Right lobe of liver (tissue), 6 donors: ENCODE measurements around the gene TMEM11. TPM values are rescaled to one million over a fixed set of nuclear protein-coding genes. Genes with fewer than 3 reads are reported as not detected.
"Not testable (repeated sequence)": the region's sequence is repeated elsewhere in the genome, so short reads cannot be mapped to it uniquely, and the experiment has no call there.

Experiments
- ATAC-seq, 4 donors: fragments of 200-7000 bp; cut with Tn5 transposase; one replicate each; pipeline ENCODE4 v1.9.1; 2020; ENCODE audit warnings: mild to moderate bottlenecking in 4 of 4, moderate library complexity in 4 of 4
- DNase-seq, 3 donors: peaks; one replicate each; pipeline ENCODE4 v3.0.0-alpha.2; 2020
- H3K27ac ChIP-seq, 3 donors: fragments of 200-600 bp; one replicate each; pipeline ENCODE4 v1.8.0; 2022
- H3K27me3 ChIP-seq, 2 donors: fragments of 200-600 bp; one replicate each; pipeline ENCODE4 v1.8.0; 2022
- H3K36me3 ChIP-seq, 4 donors: fragments of 200-600 bp; sonication (generic) in 1 of 4; one replicate each; pipeline versions ENCODE4 v1.5.1 to v1.8.0; 2017 to 2022; ENCODE audit warnings: control low read depth in 1 of 4
- H3K4me1 ChIP-seq, 4 donors: fragments of 200-600 bp; sonication (generic) in 1 of 4; one replicate each; pipeline versions ENCODE4 v1.5.1 to v1.8.0; 2017 to 2022; ENCODE audit warnings: control low read depth in 1 of 4
- H3K4me3 ChIP-seq, 3 donors: fragments of 200-600 bp; one replicate each; pipeline ENCODE4 v1.8.0; 2022
- H3K9me3 ChIP-seq, 4 donors: fragments of 200-600 bp; sonication (generic) in 1 of 4; one replicate each; pipeline versions ENCODE4 v1.5.1 to v1.8.0; 2017 to 2022; ENCODE audit warnings: control low read depth in 1 of 4
- POLR2A ChIP-seq: fragments of 450-650 bp; IDR thresholded peaks from one replicate; pipeline ENCODE4 v1.6.1; 2017; ENCODE audit warnings: antibody characterized with exemption, mild to moderate bottlenecking
- WGBS: methylation state at CpG from one replicate; pipeline ENCODE4 v1.1.6; 2018; ENCODE audit warnings: low coverage, low lambda C conversion rate; ENCODE audit not compliant: insufficient coverage; ENCODE audit errors: missing lambda C conversion rate; 5-methylcytosine and 5-hydroxymethylcytosine counted together
- intact Hi-C, 2 donors: fragments of 100-400 bp; cut with DNase I; formaldehyde crosslinking; loops; one replicate each; pipeline versions ENCODE4 v1.11.2 to v1.14.1; 2022
- total RNA-seq, 6 experiments: library from RNA; depleted of rRNA in 2 of 6; stranded (reverse); fragments of >200 nt in 2 of 6; fragmentation: NEBNext Ultra II Directional in 3 of 6; extraction: Animal tissue kit (Norgen Biotek cat#: 25700) in 3 of 6; gene quantifications; one replicate each; pipeline versions ENCODE4 v1.1.0 to v1.2.4, GENCODE V29; 2016 to 2023
- TF ChIP-seq, protein P1 (sequence below), 4 donors: fragments of 200-600 bp in 3 of 4; fragments of 450-650 bp in 1 of 4; IDR thresholded peaks; one replicate each; pipeline versions ENCODE4 v1.5.1 to v1.8.0; 2016 to 2022; ENCODE audit warnings: antibody characterized with exemption in 4 of 4, mild to moderate bottlenecking in 2 of 4
- donor health status: DM: no; HTN: yes; CAD: no.
- donor health status: DM: no; HTN: no; CAD: no.
- donor health status: DM: no; HTN: no; CAD: no.
- donor health status: DM: no; HTN: yes; CAD: no.
- donor health status: DM: no; HTN: yes; CAD: no.

The TMEM11 gene
- total RNA-seq, 6 experiments from 2014 or later, result 10.8 to 20.6 (median 11.7) TPM

DNA sequence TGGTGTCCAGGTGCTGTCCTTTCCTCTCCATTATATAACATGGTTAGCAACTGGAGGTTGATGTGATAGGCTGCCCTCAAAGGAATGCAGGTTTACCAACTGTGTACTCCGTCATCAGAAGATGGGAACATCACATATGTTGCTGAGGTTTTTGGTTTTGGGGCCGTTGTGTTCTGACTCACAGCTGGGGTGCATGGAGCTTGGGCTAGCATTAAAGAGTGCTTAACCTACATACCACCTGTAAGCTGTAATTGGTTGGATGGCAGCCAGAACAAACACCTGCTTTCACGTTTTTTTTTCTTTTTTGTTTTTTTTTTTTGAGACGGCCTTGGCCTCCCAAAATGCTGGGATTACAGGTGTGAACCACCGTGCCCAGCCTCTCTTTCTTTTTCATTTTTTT is 20.9 kb downstream of the TMEM11 start:
- H3K4me1 ChIP-seq, result no peaks in the 10 kb centered on the region
- H3K27ac ChIP-seq, result no peak overlapping the region
- 69% methylated on average over 3 of the region's 5 CpGs for WGBS
- DNase-seq, result no peak
- no peaks in the 10 kb centered on the region for H3K27me3 ChIP-seq
- H3K36me3 ChIP-seq, result peaks cover 0 to 12% (median 6%) of the 10 kb centered on the region in 4 donors
- H3K9me3 ChIP-seq, result no peaks in the 10 kb centered on the region
- TF ChIP-seq, protein P1, sequence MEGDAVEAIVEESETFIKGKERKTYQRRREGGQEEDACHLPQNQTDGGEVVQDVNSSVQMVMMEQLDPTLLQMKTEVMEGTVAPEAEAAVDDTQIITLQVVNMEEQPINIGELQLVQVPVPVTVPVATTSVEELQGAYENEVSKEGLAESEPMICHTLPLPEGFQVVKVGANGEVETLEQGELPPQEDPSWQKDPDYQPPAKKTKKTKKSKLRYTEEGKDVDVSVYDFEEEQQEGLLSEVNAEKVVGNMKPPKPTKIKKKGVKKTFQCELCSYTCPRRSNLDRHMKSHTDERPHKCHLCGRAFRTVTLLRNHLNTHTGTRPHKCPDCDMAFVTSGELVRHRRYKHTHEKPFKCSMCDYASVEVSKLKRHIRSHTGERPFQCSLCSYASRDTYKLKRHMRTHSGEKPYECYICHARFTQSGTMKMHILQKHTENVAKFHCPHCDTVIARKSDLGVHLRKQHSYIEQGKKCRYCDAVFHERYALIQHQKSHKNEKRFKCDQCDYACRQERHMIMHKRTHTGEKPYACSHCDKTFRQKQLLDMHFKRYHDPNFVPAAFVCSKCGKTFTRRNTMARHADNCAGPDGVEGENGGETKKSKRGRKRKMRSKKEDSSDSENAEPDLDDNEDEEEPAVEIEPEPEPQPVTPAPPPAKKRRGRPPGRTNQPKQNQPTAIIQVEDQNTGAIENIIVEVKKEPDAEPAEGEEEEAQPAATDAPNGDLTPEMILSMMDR (IDR thresholded peaks at IDR 0.05), result no peak
- no peak for TF ChIP-seq POLR2A
- ATAC-seq, result no peak
- no peak overlapping the region for H3K4me3 ChIP-seq
- intact Hi-C loops, result no loop called here

DNA sequence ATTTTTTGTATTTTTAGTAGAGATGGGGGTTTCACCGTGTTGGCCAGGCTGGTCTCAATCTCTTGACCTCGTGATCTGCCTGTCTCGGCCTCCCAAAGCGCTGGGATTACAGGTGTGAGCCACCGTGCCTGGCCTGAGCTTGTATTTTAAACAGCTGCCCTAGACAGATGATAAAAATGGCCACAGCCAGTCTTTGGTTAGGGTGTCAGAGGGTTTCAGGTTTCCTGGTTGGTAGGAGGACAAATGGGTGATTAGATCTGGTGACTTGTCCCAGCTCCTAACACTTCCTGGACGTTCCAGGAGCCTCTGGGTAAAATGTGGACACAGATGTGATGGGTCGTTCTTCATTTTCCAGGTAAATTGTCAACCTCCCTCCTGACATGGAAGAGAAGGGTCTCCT is 21.5 kb downstream of the TMEM11 start:
- H3K36me3 ChIP-seq, H3K27me3 ChIP-seq, DNase-seq, H3K4me3 ChIP-seq, H3K9me3 ChIP-seq, intact Hi-C loops, H3K27ac ChIP-seq, H3K4me1 ChIP-seq, ATAC-seq: not testable (repeated sequence)
- 98% methylated on average over 5 of the region's 7 CpGs for WGBS

DNA sequence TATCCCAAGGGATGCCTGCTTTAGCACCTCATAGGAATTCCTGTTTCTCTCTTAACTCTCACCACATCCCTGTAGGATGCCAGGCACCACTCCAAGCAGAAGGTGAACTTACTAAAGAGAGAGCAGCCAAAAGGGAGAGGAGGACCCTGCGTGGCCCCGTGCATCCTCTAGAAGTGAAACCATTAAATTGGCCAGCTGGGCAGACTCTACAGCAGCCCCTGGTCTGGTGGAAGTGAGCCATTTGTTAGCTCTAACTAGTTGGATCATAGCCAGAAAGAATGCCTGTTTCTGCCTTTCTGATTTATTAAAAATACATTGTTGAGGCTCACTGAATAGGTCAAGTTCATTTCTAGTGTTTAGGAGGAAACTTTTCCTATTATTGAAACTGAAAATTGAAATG is 22.3 kb downstream of the TMEM11 start:
- no peaks in the 10 kb centered on the region for H3K36me3 ChIP-seq
- WGBS, result 58% methylated on average over 2 of the region's 2 CpGs
- no peak for TF ChIP-seq POLR2A
- TF ChIP-seq, protein P1 (IDR thresholded peaks at IDR 0.05), result no peak

DNA sequence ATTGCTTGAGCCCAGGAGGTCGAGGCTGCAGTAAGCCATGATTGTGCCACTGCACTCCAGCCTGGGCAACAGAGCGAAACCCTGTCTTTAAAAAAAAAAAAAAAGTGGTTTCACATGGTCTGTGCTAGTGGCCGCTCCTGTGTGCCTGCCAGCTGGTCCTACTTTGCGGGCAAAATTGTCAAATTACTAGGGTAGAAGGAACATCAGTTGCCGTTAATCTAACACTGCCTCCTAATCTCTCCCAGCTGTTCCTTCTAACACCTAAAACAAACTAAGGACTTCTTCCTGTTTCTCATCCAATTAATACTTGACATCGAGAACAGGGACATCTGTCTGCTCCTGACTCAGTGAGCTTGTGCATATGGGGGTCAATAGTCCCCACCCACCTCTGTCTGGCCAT is 23.9 kb downstream of the TMEM11 start:
- Histone ChIP-seq H3K9me3 (no peaks in the 10 kb centered on the region), H3K4me1 (no peaks in the 10 kb centered on the region), H3K4me3 (no peak overlapping the region), H3K27me3 (no peaks in the 10 kb centered on the region), H3K36me3 (peaks cover 0 to under 1% (median 0%) of the 10 kb centered on the region in 4 donors), H3K27ac (no peak overlapping the region)
- ATAC-seq (no peak), DNase-seq (no peak)
- TF ChIP-seq POLR2A, result no peak
- TF ChIP-seq, protein P1 (IDR thresholded peaks at IDR 0.05), result no peak
- intact Hi-C loops, result no loop called here
- 85% methylated on average over 4 of the region's 6 CpGs for WGBS

More for the DNA sequence above, 22.3 kb downstream of the TMEM11 start:
- ATAC-seq, result peak in 3 of 4 donors; percentile 21 to 47 (median 26)
- H3K27ac ChIP-seq, result no peak overlapping the region
- no peak overlapping the region for H3K4me3 ChIP-seq
- DNase-seq, result no peak
- intact Hi-C loops, result no loop called here
- H3K27me3 ChIP-seq, result no peaks in the 10 kb centered on the region
- H3K4me1 ChIP-seq, result no peaks in the 10 kb centered on the region
- H3K9me3 ChIP-seq, result no peaks in the 10 kb centered on the region

GRCh38 chr17:21189361-21189760 is 24.6 kb downstream of the TMEM11 start:
- DNase-seq, result no peak
- no peaks in the 10 kb centered on the region for H3K27me3 ChIP-seq

More at GRCh38 chr17:21189361-21189760, 24.6 kb downstream of the TMEM11 start:
- H3K27ac ChIP-seq, result no peak overlapping the region
- peaks cover 0 to 8% (median 1%) of the 10 kb centered on the region in 4 donors for H3K36me3 ChIP-seq
- WGBS, result no CpG with 5 or more reads among the region's 4 CpGs
- no peak for TF ChIP-seq POLR2A
- TF ChIP-seq, protein P1 (IDR thresholded peaks at IDR 0.05), result no peak
- no peak for ATAC-seq
- intact Hi-C loops, result no loop called here
- no peaks in the 10 kb centered on the region for H3K4me1 ChIP-seq
- no peaks in the 10 kb centered on the region for H3K9me3 ChIP-seq
- no peak overlapping the region for H3K4me3 ChIP-seq
